DMS53 treated with DMSO at 0.1 percent for 48 hours (cell line): Measurements from ENCODE around the gene CSNK1G3.

ENCODE experiments used
- DNase-seq: peaks from one replicate; lab custom pipeline; 2025; ENCODE audit not compliant: unreplicated experiment; lab: John Stamatoyannopoulos, UW

Gene CSNK1G3

GRCh38 chr5:123557907-123558306 is 45.9 kb downstream of the CSNK1G3 start:
- DNase-seq, result no peak

GRCh38 chr5:123558762-123559433 is 46.9 kb downstream of the CSNK1G3 start:
- DNase-seq, result no peak

- no peak for DNase-seq
These were observed 47.4 kb downstream of the CSNK1G3 start for GRCh38 chr5:123559434-123559775.

DNA sequence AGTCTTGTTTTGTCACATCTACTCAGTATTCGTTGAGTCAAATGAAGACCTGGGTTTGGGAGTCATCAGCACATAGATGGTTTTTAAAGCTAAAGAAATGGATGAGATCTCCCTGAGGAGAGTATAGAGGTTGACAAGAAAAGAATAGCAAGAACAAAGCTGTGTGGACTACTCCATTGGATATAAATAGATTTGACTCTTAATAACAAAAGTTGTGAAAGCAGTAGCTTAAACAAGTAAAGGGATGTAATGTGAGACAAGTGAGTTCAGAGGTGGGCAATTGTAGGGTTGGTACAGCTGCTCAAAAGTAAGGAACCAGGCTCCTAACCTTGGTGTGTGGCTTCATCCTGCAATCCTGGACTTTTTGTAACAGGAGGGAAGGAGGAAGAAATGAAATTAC is 49.3 kb downstream of the CSNK1G3 start:
- DNase-seq, result no peak

DNA sequence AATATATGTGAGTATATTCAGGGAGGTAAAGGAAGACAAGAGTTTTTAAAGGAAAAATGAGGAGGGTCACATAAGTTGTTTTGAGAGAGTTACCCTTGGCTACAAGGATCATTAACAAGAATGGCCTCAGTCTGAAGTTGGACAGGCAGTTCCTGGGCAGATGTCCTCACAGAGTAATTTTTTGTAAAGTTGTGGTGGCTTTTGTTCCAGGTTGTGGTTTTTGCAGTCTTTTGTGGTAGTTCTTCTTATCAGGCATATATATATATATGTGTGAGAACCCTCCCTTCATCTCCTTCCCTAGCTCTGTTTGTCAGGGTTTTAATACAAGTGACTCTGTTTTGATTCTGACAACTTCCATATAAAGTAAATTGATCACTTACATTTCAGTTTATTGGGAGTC is 60.0 kb downstream of the CSNK1G3 start:
- no peak for DNase-seq

DNA sequence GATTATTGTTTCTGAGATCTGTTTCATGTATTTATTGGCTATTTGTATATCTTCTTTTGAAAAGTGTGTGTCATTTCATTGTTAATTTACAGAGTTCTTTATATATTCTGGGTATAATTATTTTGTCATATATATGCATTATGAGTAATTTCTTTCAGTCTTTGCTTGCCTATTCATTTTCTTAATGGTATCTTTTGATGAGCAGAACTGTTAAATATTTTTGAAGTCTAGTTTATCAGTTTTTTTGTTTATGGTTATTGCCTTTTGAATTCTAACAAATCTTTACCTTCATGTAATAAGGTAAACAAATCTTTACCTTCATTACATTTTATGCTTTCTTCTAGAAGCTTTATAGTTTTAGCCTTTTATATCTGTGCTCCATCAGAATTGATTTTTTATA is 66.4 kb downstream of the CSNK1G3 start:
- no peak for DNase-seq

GRCh38 chr5:123579410-123579809 is 67.4 kb downstream of the CSNK1G3 start:
- DNase-seq, result no peak

DNA sequence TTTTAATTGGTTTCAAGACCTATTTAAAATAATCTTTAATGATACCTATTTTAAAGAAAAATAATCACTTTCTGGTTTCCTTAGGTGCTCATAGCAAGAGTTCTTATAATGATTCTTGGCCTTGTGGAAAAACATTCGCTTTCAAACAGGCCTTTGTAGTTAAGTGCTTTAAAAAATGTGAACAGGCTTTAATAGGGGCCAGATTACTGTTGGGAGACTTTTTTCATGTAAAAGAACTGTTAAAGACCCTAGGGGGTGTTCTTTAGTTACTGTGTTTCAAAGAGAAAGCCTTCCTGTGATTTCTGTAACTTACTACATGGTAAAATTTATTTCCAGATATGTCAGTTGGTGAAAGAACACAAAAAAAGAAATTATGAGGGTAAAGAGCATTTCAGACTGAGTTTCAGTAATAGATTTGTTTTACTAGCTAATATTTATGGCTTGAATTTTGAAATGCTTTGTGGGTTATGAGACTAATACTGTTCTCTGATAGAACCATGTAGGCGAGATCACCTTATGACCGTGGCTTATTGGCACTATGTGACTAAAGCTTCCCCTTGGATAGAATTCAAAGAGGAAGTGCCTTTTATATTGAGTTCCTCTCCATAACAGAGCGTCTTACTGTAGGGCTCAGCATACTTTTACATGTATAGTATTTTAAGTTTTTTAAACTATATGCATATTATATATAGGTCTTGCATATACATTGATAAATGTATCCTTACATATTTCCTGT is 70.7 kb downstream of the CSNK1G3 start:
- DNase-seq, result no peak

DNA sequence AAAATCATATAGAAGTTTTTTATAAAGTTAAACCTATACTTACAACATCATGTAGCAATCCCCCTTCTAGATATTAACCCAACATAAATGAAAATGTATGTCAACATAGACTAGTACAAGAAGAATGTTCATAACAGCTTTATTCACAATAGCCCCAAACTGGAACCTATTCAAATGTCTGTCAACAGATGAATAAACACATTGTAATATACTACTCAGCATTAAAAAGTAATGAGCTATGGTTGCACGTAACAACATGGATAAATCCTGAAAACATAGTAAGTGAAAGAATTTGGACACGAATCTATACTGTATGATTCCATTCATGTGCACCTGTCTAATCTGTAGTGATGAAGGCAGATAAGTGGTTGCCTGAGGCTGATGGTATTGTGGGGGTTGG is 73.9 kb downstream of the CSNK1G3 start:
- DNase-seq, result no peak

- no peak for DNase-seq
These were observed 82.5 kb downstream of the CSNK1G3 start for GRCh38 chr5:123594434-123594833.

DNA sequence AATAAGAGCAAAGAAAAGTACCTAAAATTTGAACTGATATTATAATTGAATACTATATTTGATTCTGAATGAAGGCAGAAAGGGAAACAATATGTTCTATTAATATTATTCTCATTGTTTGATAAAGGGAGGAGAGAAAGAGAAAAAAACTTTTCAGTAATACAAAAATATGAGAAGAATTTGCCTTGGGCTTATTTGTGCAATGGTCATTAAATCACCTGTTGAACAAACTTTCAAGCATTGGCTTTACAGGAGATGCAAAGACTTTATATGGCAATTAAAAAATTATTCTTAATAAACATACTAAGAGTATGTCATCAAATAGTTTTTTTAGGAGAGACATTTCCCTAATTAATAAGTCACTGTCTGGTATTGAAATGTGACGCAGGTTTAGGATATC is 85.0 kb downstream of the CSNK1G3 start:
- no peak for DNase-seq

GRCh38 chr5:123598028-123598689 is 86.2 kb downstream of the CSNK1G3 start:
- no peak for DNase-seq

GRCh38 chr5:123599171-123599570 is 87.2 kb downstream of the CSNK1G3 start:
- no peak for DNase-seq

DNA sequence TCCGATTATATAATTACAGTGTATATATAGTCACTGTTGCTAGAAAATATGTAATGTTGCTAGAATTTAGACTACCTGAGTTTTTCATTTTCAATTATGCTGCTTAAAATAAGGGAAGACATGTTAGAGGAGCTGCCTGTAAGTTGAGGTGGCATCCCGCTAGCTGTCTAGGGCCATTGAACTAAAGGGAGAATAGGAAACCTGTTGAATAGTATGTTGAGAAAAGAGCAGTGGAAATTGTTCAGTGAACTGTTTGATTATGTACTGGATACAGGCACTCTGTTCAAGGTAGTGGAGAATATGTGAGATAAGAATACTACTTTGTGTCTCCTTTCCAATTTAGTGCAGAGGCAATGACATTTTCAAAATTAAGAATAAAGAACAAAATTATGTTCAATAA is 89.6 kb downstream of the CSNK1G3 start:
- DNase-seq, result no peak

DNA sequence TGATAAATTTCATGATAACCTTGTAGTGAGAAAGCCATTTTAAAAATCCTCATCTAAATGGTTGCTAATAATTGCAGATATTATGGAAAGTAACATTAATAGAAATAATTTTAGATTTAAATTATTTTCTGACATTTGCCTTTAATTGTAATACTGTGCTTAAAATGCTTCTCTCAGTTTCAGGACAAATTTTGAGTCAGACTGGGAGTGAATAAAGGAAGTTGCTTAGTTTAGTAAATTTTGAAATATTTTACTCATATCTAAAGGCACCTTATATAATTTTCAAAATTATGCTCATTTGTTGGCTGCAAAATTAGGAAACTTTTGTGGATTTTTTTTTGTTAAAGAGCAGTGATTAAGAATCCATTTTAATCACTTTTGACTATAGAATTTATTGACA is 93.8 kb downstream of the CSNK1G3 start:
- DNase-seq, result no peak

GRCh38 chr5:123610209-123610608 is 98.2 kb downstream of the CSNK1G3 start:
- no peak for DNase-seq

DNA sequence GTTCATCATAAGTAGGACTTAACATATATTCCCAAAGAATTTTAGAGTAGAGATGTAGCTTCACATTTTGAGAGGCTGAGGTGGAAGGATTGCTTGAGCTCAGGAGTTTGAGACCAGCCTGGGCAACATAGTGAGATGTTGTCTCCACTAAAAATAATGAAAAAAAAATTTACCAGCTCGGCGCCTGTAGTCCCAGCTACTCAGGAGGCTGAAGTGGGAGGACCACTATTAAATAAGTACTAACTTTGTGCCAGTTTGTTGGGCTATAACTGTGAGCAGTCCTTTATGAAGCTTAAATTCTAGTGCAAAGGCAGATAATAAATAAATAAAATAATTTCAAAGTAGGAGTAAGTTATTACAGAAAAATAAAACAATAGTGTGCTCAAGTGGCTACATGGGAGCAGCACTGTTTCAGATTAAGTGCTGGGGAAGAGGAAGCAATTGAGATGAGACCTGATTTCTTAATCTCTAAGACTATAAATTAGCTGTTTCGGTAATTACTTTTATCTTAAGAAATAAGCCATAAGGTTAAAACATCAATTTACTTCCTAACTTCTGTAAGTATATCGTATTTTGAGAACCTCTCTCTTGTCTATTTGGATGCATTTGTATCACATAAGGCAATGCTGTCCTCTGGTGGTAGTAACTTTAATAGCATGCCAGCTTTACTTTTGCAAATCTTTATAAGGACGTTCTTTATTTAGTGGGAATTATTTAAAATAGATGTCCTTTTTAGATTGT is 98.9 kb downstream of the CSNK1G3 start:
- peak; percentile 57 for DNase-seq

DNA sequence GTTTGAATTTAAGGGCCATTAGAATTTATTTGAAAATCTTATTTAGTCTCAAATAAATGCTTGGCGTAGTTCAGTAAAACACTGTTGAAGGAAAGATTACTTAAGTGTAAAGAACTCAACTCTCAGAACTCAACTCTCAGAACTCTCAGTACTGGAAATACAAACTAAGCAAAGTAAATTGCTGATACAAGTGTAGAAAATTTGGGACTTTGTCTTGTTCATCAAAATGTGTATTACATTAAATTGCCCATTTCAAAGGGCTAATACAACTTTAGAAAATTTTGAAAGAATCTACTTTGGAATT is 99.4 kb downstream of the CSNK1G3 start:
- no peak for DNase-seq

GRCh38 chr5:123617561-123617960 is 105.6 kb downstream of the CSNK1G3 start:
- DNase-seq, result no peak

DNA sequence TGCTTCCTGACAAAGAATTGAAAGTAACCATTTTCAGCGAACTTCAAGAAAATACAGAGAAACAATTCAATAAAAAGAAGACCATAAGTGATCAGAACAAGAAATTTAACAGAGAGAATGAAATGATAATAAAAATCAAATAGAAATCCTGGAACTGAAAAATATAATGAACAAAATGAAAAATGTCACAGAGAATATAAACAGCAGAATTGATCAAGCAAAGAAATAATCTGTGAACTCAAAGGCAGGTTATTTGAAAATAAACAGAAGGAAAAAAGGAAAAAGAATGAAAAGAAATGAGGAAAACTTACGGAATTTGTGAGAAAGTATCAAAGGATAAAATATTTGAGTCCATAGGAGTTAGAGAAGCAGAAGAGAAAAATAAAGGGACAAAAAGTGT is 114.1 kb downstream of the CSNK1G3 start:
- DNase-seq, result no peak

DNA sequence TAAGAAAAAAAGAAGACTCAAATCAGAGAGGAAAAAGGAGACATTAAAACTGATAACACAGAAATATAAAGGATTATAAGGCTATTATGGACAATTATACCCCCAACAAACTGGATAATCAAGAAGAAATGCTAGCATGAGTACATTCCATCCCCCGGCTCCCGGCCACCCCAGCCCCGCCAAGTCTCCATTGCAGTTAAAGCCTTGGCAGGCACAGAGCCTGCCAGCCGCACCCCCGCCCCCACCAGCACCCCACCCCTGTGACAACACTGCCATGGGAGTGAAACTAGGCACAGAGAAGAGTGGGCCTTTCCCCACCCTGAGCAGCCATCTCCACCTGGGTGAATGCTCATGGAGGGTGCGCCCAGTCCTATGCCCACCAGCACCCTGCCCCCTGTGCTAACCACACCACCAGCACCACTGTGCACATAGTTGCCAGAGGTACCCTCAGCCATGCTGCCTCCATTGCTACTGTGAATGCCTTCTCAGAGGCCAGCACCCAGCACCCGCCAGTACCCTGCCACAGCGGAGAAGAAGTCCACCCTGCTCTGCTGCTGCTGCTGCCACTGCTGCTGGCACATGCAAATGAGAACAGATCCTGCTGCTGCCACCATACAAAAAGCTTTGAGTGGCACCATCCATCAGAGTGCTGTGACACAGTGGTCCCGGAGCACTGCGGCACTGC is 117.0 kb downstream of the CSNK1G3 start:
- no peak for DNase-seq
